Measurements from ENCODE around the gene KDF1. TPM values are rescaled to one million over a fixed set of nuclear protein-coding genes. Genes with fewer than 3 reads are reported as not detected.
"Not testable (repeated sequence)": the region's sequence is repeated elsewhere in the genome, so short reads cannot be mapped to it uniquely, and the experiment has no call there.

KDF1 gene
- total RNA-seq, 4 donors from 2014 or later, result 21.9 to 51.1 (median 41.5) TPM

DNA sequence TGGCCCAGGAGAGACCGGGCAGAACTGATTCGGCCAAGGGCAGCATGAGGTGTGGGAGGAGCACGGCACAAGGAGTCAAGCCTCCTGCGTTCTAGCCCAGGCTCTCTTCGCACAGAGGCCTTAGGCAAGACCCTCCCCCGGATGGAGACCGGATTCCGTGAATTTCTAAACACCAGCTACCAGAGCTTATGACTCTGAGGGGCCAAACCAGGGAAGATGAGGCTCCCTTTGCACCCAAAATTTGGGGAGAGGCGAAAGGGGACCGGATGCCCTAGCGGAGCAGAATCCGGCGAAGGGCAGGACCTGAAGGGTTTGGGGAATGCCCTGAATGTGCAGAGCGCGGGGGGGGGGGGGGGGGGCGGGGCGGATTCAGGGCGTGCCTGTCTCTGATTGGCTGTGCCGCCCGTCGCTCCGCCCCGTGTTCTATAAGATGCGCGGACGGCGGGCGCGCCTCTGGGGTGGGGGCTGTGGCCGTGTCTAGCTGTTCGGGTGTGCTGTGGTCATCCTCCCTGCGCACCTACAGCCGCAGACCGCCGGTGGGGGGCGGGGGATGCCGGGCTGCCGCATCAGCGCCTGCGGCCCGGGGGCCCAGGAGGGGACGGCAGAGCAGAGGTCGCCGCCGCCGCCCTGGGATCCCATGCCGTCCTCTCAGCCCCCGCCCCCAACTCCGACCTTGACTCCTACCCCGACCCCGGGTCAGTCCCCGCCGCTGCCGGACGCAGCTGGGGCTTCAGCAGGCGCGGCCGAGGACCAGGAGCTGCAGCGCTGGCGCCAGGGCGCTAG lies 33.2 kb upstream of the KDF1 start, which contains the start of gene TRNP1:
TRNP1 (plus strand) TSS at position 456 of the 783 bp plus-strand sequence; CDS start at position 551, 95 bp downstream.
- 6% methylated on average over 7 of the region's 61 CpGs for WGBS
- peak within 1 kb of the TSS; percentile 78 for H3K27ac ChIP-seq

DNA sequence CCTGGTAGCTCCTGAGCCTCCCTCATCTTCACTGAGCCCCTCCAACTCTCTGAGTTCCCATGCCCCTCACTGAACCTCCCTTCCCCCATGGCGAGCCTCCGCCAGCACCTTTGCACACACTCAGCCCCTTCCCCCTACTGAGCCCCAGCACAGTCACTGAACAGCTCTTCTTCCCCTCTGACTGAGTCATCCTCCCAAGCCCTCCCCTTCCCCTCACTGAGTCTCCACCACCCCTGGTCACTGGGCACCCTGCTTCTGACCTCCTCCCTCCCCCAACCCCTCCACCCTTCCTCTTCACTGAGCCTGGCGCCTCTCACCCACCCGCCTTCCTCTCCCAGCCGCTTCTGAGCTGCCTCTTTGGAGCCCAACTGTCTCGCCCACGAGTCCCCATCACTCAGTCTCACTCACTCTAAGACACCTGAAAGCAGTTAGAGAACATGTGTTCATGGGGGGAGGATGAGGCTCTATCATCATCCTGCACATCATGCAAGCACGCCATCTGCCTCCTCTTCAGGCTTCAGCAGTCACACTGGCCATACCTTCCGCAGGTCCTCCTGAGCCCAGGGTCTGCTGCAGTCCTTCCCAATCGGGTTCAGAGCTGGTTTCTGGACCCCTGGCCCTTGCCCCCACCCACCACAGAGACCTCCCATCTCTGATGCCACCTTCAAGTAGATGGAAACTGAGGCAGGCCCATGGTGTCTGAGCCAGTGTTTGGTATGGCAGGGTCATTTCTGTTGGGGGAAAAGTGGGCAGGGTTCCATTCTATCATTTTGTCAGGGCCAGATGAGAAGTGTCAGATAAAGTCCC lies 31.2 kb upstream of the KDF1 start:
- WGBS, result 52% methylated on average over 9 of the region's 10 CpGs
- Histone ChIP-seq H3K27me3 (peaks cover 28% of the 10 kb centered on the region), H3K27ac (no peak overlapping the region)

More for the DNA sequence above, 33.2 kb upstream of the KDF1 start, which contains the start of gene TRNP1:
- Histone ChIP-seq H3K36me3 (no peaks in the 10 kb centered on the region), H3K4me3 (peak within 1 kb of the TSS; percentile 93), H3K4me1 (peaks cover 41% of the 10 kb centered on the region), H3K9me3 (no peaks in the 10 kb centered on the region), H3K27me3 (peaks cover 28% of the 10 kb centered on the region)
- TF ChIP-seq, protein P1, sequence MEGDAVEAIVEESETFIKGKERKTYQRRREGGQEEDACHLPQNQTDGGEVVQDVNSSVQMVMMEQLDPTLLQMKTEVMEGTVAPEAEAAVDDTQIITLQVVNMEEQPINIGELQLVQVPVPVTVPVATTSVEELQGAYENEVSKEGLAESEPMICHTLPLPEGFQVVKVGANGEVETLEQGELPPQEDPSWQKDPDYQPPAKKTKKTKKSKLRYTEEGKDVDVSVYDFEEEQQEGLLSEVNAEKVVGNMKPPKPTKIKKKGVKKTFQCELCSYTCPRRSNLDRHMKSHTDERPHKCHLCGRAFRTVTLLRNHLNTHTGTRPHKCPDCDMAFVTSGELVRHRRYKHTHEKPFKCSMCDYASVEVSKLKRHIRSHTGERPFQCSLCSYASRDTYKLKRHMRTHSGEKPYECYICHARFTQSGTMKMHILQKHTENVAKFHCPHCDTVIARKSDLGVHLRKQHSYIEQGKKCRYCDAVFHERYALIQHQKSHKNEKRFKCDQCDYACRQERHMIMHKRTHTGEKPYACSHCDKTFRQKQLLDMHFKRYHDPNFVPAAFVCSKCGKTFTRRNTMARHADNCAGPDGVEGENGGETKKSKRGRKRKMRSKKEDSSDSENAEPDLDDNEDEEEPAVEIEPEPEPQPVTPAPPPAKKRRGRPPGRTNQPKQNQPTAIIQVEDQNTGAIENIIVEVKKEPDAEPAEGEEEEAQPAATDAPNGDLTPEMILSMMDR (IDR thresholded peaks at IDR 0.05), result no peak
- no peak for DNase-seq (ENCODE audit: low spot score in 2 of 2)

DNA sequence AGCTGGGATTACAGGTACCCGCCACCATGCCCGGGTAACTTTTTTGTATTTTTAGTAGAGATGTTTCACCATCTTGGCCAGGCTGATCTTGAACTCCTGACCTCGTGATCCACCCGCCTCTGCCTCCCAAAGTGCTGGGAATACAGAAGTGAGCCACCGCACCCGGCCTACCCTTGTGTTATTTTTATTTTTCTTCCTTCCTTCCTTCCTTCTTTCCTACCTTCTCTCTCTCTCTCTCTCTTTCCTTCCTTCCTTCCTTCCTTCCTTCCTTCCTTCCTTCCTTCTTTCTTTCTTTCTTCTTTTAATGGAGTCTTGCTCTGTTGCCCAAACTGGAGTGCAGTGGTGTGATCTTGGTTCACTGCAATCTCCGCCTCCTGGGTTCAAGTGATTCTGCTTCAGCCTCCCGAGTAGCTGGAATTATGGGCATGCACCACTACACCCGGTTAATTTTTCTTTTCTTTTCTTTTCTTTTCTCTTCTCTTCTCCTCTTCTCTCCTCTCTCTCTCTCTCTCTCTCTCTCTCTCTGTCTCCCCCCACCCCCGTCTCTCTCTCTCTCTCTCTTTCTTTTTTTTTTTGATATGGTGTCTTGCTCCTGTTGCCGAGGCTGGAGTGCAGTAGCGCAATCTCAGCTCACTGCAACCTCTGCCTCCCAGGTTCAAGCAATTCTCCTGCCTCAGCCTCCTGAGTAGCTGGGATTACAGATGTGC lies 29.3 kb upstream of the KDF1 start:
- H3K4me1 ChIP-seq, result peaks cover 18% of the 10 kb centered on the region
- H3K9me3 ChIP-seq; DNase-seq (ENCODE audit: low spot score in 2 of 2); H3K27ac ChIP-seq; H3K36me3 ChIP-seq; H3K4me3 ChIP-seq: not testable (repeated sequence)
- H3K27me3 ChIP-seq, result peaks cover 28% of the 10 kb centered on the region
- WGBS, result 82% methylated on average over 12 of the region's 12 CpGs

More for the DNA sequence above, 31.2 kb upstream of the KDF1 start:
- no peak for DNase-seq (ENCODE audit: low spot score in 2 of 2)
- Histone ChIP-seq H3K4me1 (peaks cover 25% of the 10 kb centered on the region), H3K4me3 (no peak overlapping the region), H3K36me3 (no peaks in the 10 kb centered on the region), H3K9me3 (no peaks in the 10 kb centered on the region)
- TF ChIP-seq POLR2AphosphoS5 (IDR thresholded peaks at IDR 0.05) (no peak), EP300 (IDR thresholded peaks at IDR 0.05) (no peak)

DNA sequence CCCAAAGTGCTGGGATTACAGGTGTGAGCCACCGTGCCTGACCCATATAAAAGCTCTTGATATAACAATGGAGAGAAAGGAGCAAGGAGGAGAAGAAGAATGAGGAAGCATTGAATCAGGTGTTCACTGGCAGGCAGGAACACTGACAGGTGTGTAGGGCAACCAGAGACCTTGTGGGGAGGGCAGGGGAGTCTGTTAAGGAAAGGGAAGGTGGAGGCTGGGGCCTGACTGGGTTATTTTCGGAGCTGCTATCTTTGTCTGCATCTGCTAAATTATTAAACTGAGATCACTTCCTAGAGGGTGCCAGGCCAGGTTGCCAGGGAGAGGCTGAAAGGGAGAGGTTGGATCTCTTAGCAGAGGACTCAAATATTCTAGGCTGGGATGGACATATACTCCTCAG lies 26.4 kb upstream of the KDF1 start:
- no peak for TF ChIP-seq POLR2AphosphoS5 (IDR thresholded peaks at IDR 0.05)
- no peak for TF ChIP-seq EP300 (IDR thresholded peaks at IDR 0.05)
- TF ChIP-seq, protein P1 (IDR thresholded peaks at IDR 0.05), result no peak
- TF ChIP-seq POLR2A (IDR thresholded peaks at IDR 0.05), result no peak
- no peak overlapping the region for H3K27ac ChIP-seq
- no peak for DNase-seq (ENCODE audit: low spot score in 2 of 2)
- H3K27me3 ChIP-seq, result peaks cover 10% of the 10 kb centered on the region
- H3K9me3 ChIP-seq, result no peaks in the 10 kb centered on the region
- WGBS, result 28% methylated on average over 2 of the region's 2 CpGs
- no peaks in the 10 kb centered on the region for H3K4me1 ChIP-seq
- H3K36me3 ChIP-seq, result no peaks in the 10 kb centered on the region
- no peak overlapping the region for H3K4me3 ChIP-seq

GRCh38 chr1:26984291-26984690 lies 24.0 kb upstream of the KDF1 start:
- Histone ChIP-seq H3K9me3 (no peaks in the 10 kb centered on the region), H3K27ac (no peak overlapping the region), H3K4me1 (no peaks in the 10 kb centered on the region), H3K27me3 (peaks cover 5% of the 10 kb centered on the region), H3K36me3 (no peaks in the 10 kb centered on the region), H3K4me3 (no peak overlapping the region)
- 83% methylated on average over 8 of the region's 8 CpGs for WGBS
- TF ChIP-seq POLR2A (IDR thresholded peaks at IDR 0.05) (no peak), EP300 (IDR thresholded peaks at IDR 0.05) (no peak), POLR2AphosphoS5 (IDR thresholded peaks at IDR 0.05) (no peak)
- TF ChIP-seq, protein P1 (IDR thresholded peaks at IDR 0.05), result no peak
- DNase-seq (ENCODE audit: low spot score in 2 of 2), result no peak

Data from suprapubic skin (tissue), 4 donors.